ENCODE results near the gene BTBD9. TPM values are rescaled to one million over a fixed set of nuclear protein-coding genes. Genes with fewer than 3 reads are reported as not detected.

Gene BTBD9
- polyA plus RNA-seq, 2 of the 4 experiments (the other 2 are of a cell fraction) = 2.3 to 4.6 TPM

- FAIRE-seq = no peak
Measured at GRCh38 chr6:38688579-38689087, 48.9 kb upstream of the BTBD9 start.

GRCh38 chr6:38687549-38687948 is 47.8 kb upstream of the BTBD9 start:
- ChIA-PET CTCF (no interaction called here), POLR2A (no interaction called here)
- 96% methylated on average over 1 of the region's 1 CpG for WGBS (ENCODE audit: missing lambda C conversion rate)
- H3K27ac ChIP-seq = no peak overlapping the region
- no peak for DNase-seq (ENCODE audit: low read depth in 1 of 2, low spot score in 1 of 2)
- no peak for ATAC-seq
- H3K4me3 ChIP-seq = no peak overlapping the region
- no peak overlapping the region for H3K4me2 ChIP-seq
- TF ChIP-seq RCOR1 (IDR thresholded peaks at IDR 0.05; ENCODE audit: low read depth, low read length) (no peak), FOSL2 (IDR thresholded peaks at IDR 0.05) (no peak), FOSL2 (CRISPR knock-in tag; IDR thresholded peaks at IDR 0.05) (no peak), ZC3H11A (IDR thresholded peaks at IDR 0.05) (no peak), CHD2 (IDR thresholded peaks at IDR 0.05; ENCODE audit: low read length, partially characterized antibody) (no peak), CHD4 (IDR thresholded peaks at IDR 0.05; ENCODE audit: borderline replicate concordance) (no peak), RNF2 (IDR thresholded peaks at IDR 0.05; ENCODE audit: borderline replicate concordance, low read depth) (no peak), HDAC2 (IDR thresholded peaks at IDR 0.05) (no peak), JUNB (IDR thresholded peaks at IDR 0.05) (no peak), USF2 (IDR thresholded peaks at IDR 0.05) (no peak), EHF (CRISPR knock-in tag; IDR thresholded peaks at IDR 0.05) (no peak), BCL3 (IDR thresholded peaks at IDR 0.05) (no peak)
- H3K4me1 ChIP-seq = no peaks in the 10 kb centered on the region
- H3K9me3 ChIP-seq = no peaks in the 10 kb centered on the region
- no peak for FAIRE-seq

More at GRCh38 chr6:38688579-38689087, 48.9 kb upstream of the BTBD9 start:
- Histone ChIP-seq H3K4me1 (no peaks in the 10 kb centered on the region), H3K27ac (no peak overlapping the region), H3K9me3 (no peaks in the 10 kb centered on the region), H3K4me2 (no peak overlapping the region), H3K4me3 (no peak overlapping the region)
- ATAC-seq = no peak
- DNase-seq (ENCODE audit: low read depth in 1 of 2, low spot score in 1 of 2) = no peak
- ChIA-PET CTCF (no interaction called here), POLR2A (no interaction called here)
- 85% methylated on average over 6 of the region's 6 CpGs for WGBS (ENCODE audit: missing lambda C conversion rate)
- TF ChIP-seq NFE2L2 (conservative IDR thresholded peaks at IDR 0.05; ENCODE audit: low read length) (no peak), KDM1A (IDR thresholded peaks at IDR 0.05; ENCODE audit: low read depth) (no peak), RAD21 (conservative IDR thresholded peaks at IDR 0.05 in 1 of 2, IDR thresholded peaks at IDR 0.05 in 1 of 2) (no peak), RARB (CRISPR knock-in tag; IDR thresholded peaks at IDR 0.05) (no peak), ZSCAN20 (CRISPR knock-in tag; IDR thresholded peaks at IDR 0.05) (no peak), USF2 (IDR thresholded peaks at IDR 0.05) (no peak), HEYL (CRISPR knock-in tag; IDR thresholded peaks at IDR 0.05) (no peak), ZC3H11A (IDR thresholded peaks at IDR 0.05) (no peak), CEBPB (IDR thresholded peaks at IDR 0.05) (no peak), KDM5A (IDR thresholded peaks at IDR 0.05) (no peak), FOSB (CRISPR knock-in tag; IDR thresholded peaks at IDR 0.05) (no peak), HOXB13 (CRISPR knock-in tag; IDR thresholded peaks at IDR 0.05; ENCODE audit: low read depth) (no peak)

- H3K4me2 ChIP-seq = no peak overlapping the region
- no peak for DNase-seq (ENCODE audit: low read depth in 1 of 2, low spot score in 1 of 2)
- H3K27ac ChIP-seq = no peak overlapping the region
- TF ChIP-seq RARB (CRISPR knock-in tag; IDR thresholded peaks at IDR 0.05) (no peak), BHLHE40 (IDR thresholded peaks at IDR 0.05; ENCODE audit: low read depth, low read length) (no peak), ZC3H11A (IDR thresholded peaks at IDR 0.05) (no peak), ESRRA (IDR thresholded peaks at IDR 0.05; ENCODE audit: borderline replicate concordance, low read length) (no peak), GATA3 (IDR thresholded peaks at IDR 0.05; ENCODE audit: borderline replicate concordance) (no peak), FOXS1 (CRISPR knock-in tag; IDR thresholded peaks at IDR 0.05) (no peak), ZSCAN20 (CRISPR knock-in tag; IDR thresholded peaks at IDR 0.05) (no peak), EHF (CRISPR knock-in tag; IDR thresholded peaks at IDR 0.05) (no peak), NPAS2 (CRISPR knock-in tag; IDR thresholded peaks at IDR 0.05; ENCODE audit: borderline replicate concordance) (no peak), RFX5 (IDR thresholded peaks at IDR 0.05) (no peak), RNF2 (IDR thresholded peaks at IDR 0.05; ENCODE audit: borderline replicate concordance, low read depth) (no peak), PBX3 (IDR thresholded peaks at IDR 0.05) (no peak), CBX8 (IDR thresholded peaks at IDR 0.05) (no peak), HOXA7 (CRISPR knock-in tag; IDR thresholded peaks at IDR 0.05) (no peak), HOXB5 (CRISPR knock-in tag; IDR thresholded peaks at IDR 0.05) (no peak), MAFK (IDR thresholded peaks at IDR 0.05; ENCODE audit: partially characterized antibody) (no peak), USF2 (IDR thresholded peaks at IDR 0.05) (no peak)
- CTCF ChIA-PET = no interaction called here
- no peak overlapping the region for H3K4me3 ChIP-seq
- ATAC-seq = no peak
- 92% methylated on average over 2 of the region's 2 CpGs for WGBS (ENCODE audit: missing lambda C conversion rate)
- no peaks in the 10 kb centered on the region for H3K9me3 ChIP-seq
- H3K4me1 ChIP-seq = no peaks in the 10 kb centered on the region
- FAIRE-seq = no peak
- POLR2A ChIA-PET = no interaction called here
Measured at GRCh38 chr6:38687043-38687353, 47.3 kb upstream of the BTBD9 start.

Data from A549 (cell line).